Heart left ventricle (tissue), 16 donors: ENCODE measurements around the gene ZSCAN2. TPM values are rescaled to one million over a fixed set of nuclear protein-coding genes. Genes with fewer than 3 reads are reported as not detected.

Source experiments
- ATAC-seq, 4 donors: fragments of 200-7000 bp; cut with Tn5 transposase; one replicate each; pipeline ENCODE4 v1.9.1; 2020 to 2022; ENCODE audit warnings: moderate library complexity in 4 of 4, mild to moderate bottlenecking in 3 of 4, moderate number of reproducible peaks in 1 of 4
- DNase-seq, 5 donors: peaks; one replicate each; pipeline ENCODE4 v3.0.0-alpha.2; 2020
- H3K27ac ChIP-seq, 12 donors: fragments of 200-600 bp; sonication (generic) in 4 of 12; one replicate each; pipeline versions ENCODE4 v1.5.0 to v1.8.0; 2016 to 2022; ENCODE audit warnings: mild to moderate bottlenecking in 2 of 12
- H3K27me3 ChIP-seq, 9 donors: fragments of 200-600 bp; sonication (generic) in 2 of 9; one replicate each; pipeline versions ENCODE4 v1.5.1 to v1.8.0; 2016 to 2022; ENCODE audit warnings: mild to moderate bottlenecking in 3 of 9
- H3K36me3 ChIP-seq, 9 donors: fragments of 200-600 bp; sonication (generic) in 2 of 9; one replicate each; pipeline versions ENCODE4 v1.5.0 to v1.8.0; 2018 to 2022; ENCODE audit warnings: mild to moderate bottlenecking in 2 of 9
- H3K4me1 ChIP-seq, 12 donors: fragments of 200-600 bp; sonication (generic) in 4 of 12; one replicate each; pipeline versions ENCODE4 v1.5.0 to v1.8.0; 2016 to 2022; ENCODE audit warnings: mild to moderate bottlenecking in 3 of 12
- H3K4me3 ChIP-seq, 12 donors: fragments of 200-600 bp; sonication (generic) in 4 of 12; one replicate each; pipeline versions ENCODE4 v1.5.0 to v1.8.0; 2017 to 2022; ENCODE audit warnings: mild to moderate bottlenecking in 9 of 12, moderate library complexity in 4 of 12
- H3K9me3 ChIP-seq, 12 donors: fragments of 200-600 bp; sonication (generic) in 4 of 12; one replicate each; pipeline versions ENCODE4 v1.5.0 to v1.8.0; 2016 to 2022; ENCODE audit warnings: mild to moderate bottlenecking in 1 of 12
- POLR2A ChIP-seq, 2 donors: fragments of 450-650 bp; IDR thresholded peaks; one replicate each; pipeline ENCODE4 v1.6.1; 2017; ENCODE audit warnings: antibody characterized with exemption in 2 of 2, mild to moderate bottlenecking in 2 of 2, moderate library complexity in 2 of 2
- WGBS, 4 donors: extraction: QIAGEN DNeasy Blood & Tissue Kit in 2 of 4; methylation state at CpG; one replicate each; pipeline versions ENCODE4 v1.1.5 to v1.1.7; 2013 to 2018; 5-methylcytosine and 5-hydroxymethylcytosine counted together
- intact Hi-C, 10 donors: fragments of 100-400 bp; cut with DNase I; formaldehyde crosslinking; loops; one replicate each; pipeline versions ENCODE4 v1.11.1 to v1.14.2; 2022
- polyA plus RNA-seq, 2 donors: library from polyadenylated mRNA; stranded (reverse); fragments of 200-250 nt; gene quantifications; one replicate each; pipeline ENCODE4 v1.2.3, GENCODE V29; 2013
- total RNA-seq, 9 donors: library from RNA; depleted of rRNA in 2 of 9; stranded (reverse); fragments of >200 nt in 2 of 9; fragmentation: NEBNext Ultra II Directional in 3 of 9; extraction: Animal tissue kit (Norgen Biotek cat#: 25700) in 3 of 9; gene quantifications; one replicate each; pipeline versions ENCODE4 v1.1.0 to v1.2.4, GENCODE V29; 2016 to 2023
- TF ChIP-seq, protein P1 (sequence below), 12 donors: fragments of 200-600 bp; sonication (generic) in 4 of 12; IDR thresholded peaks; one replicate each; pipeline versions ENCODE4 v1.5.0 to v1.8.0; 2018 to 2022; ENCODE audit warnings: antibody characterized with exemption in 12 of 12, mild to moderate bottlenecking in 5 of 12
- donor health status: ischemic (EF 13 %, LVEDD 7.1; RV severe dilation, severe dysfunction).
- donor health status: healthy with polysubstance abuse.
- donor health status: DM: no; HTN: yes; CAD: no.
- donor health status: DM: no; HTN: no; CAD: no.
- donor health status: ischemic (EF 25% LVEDD 6.9; RV normal size, moderate dysfunction).
- donor health status: ischemic (EF 25% LVEDD 5.7; RV mildly dilated, moderate dysfunction).
- donor health status: healthy.
- donor health status: DM: yes; HTN: yes; CAD: no.
- donor health status: ischemic (EF 35%, LVEDD 5.7; RV mildly dilated, moderate dysfunction).
- donor health status: nonischemic (EF 11% LVEDD 7.7; RV severe dilation, severe dysfunction).
- donor health status: DM: yes; HTN: yes; CAD: no.
- donor health status: PGD.
- donor health status: ischemic (EF 29% LVEDD 5.4; RV normal size, mild dysfunction).
- donor health status: nonischemic (EF 23%, LVEDD 6.1; RV moderate dilation, normal function).

ZSCAN2 gene
- total and polyA plus RNA-seq, 11 donors, result 4.3 to 10.6 (median 5.6) TPM

DNA sequence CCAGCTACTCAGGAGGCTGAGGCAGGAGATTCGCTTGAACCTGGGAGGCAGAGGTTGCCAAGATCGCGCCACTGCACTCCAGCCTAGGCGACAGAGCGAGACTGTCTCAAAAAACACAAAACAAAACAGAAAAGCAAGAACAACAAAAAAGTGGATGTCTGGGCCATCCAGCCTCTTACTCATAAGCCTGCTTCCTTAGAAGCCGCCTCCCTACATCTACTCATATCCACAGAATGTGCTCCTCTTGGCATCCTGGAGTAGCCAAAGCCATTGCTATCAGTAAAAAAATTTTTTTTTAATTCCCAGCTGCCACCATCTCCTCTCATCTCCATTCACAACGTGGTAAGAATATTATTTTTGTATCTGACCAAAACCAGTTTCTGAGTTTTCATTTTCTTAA, 10.8 kb downstream of the ZSCAN2 start:
- Histone ChIP-seq H3K27ac (no peak overlapping the region), H3K4me1 (peaks cover 0 to 19% (median 7%) of the 10 kb centered on the region in 12 donors), H3K27me3 (no peaks in the 10 kb centered on the region), H3K4me3 (no peak overlapping the region), H3K36me3 (peaks cover 0 to 12% (median 3%) of the 10 kb centered on the region in 9 donors), H3K9me3 (no peaks in the 10 kb centered on the region)
- intact Hi-C loops, result no loop called here
- TF ChIP-seq POLR2A (IDR thresholded peaks at IDR 0.05), result no peak
- no peak for DNase-seq
- 94 to 96% (median 95%) methylated on average over 7 of the region's 7 CpGs for WGBS, 4 donors
- ATAC-seq, result no peak

DNA sequence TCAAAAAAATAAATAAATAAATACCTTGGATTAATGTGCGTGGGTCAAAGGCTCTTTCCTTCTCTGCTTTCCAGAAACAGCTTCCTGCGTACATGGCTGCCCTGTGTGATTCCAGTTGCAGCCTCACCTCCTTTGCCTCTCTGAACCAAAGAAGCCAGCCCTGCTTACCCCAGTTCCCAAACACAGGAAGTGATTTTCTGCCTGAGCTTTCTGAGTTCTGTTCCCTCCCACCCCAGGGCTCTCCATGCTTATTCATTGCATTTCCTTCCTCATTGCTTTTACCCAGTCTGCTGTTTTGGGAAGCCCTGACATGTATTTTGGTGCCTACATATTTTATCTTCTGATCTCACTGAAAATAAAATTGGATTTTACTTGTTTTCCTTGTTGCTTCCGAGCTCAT, 15.4 kb downstream of the ZSCAN2 start:
- 62 to 83% (median 68%) methylated on average over 3 of the region's 3 CpGs for WGBS, 4 donors
- ATAC-seq (peak in 3 of 4 donors; percentile 51 to 73 (median 65)), DNase-seq (no peak)
- Histone ChIP-seq H3K4me3 (no peak overlapping the region), H3K4me1 (peaks cover 0 to 25% (median 0%) of the 10 kb centered on the region in 12 donors), H3K27me3 (no peaks in the 10 kb centered on the region), H3K36me3 (peaks cover 0 to 9% (median 8%) of the 10 kb centered on the region in 9 donors), H3K9me3 (peaks cover 0 to 13% (median 7%) of the 10 kb centered on the region in 12 donors), H3K27ac (peak overlapping the region in 4 of 12 donors; percentile 4 to 68 (median 24))
- intact Hi-C loops, result no loop called here
- TF ChIP-seq, protein P1, sequence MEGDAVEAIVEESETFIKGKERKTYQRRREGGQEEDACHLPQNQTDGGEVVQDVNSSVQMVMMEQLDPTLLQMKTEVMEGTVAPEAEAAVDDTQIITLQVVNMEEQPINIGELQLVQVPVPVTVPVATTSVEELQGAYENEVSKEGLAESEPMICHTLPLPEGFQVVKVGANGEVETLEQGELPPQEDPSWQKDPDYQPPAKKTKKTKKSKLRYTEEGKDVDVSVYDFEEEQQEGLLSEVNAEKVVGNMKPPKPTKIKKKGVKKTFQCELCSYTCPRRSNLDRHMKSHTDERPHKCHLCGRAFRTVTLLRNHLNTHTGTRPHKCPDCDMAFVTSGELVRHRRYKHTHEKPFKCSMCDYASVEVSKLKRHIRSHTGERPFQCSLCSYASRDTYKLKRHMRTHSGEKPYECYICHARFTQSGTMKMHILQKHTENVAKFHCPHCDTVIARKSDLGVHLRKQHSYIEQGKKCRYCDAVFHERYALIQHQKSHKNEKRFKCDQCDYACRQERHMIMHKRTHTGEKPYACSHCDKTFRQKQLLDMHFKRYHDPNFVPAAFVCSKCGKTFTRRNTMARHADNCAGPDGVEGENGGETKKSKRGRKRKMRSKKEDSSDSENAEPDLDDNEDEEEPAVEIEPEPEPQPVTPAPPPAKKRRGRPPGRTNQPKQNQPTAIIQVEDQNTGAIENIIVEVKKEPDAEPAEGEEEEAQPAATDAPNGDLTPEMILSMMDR (IDR thresholded peaks at IDR 0.05), result no peak
- no peak for TF ChIP-seq POLR2A (IDR thresholded peaks at IDR 0.05)

DNA sequence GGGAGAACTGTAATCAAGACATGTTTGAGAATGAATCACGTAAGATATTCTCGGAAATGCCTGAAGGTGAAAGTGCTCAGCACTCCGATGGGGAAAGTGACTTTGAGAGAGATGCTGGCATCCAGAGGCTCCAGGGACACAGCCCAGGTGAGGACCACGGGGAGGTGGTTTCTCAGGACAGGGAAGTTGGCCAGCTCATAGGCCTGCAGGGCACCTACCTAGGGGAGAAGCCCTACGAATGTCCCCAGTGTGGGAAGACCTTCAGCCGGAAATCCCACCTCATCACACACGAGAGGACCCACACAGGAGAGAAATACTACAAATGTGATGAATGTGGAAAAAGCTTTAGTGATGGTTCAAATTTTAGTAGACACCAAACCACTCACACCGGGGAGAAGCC, 19.8 kb downstream of the ZSCAN2 start:
- H3K36me3 ChIP-seq, result peaks cover 7 to 32% (median 23%) of the 10 kb centered on the region in 9 donors
- no peak overlapping the region for H3K4me3 ChIP-seq
- no peaks in the 10 kb centered on the region for H3K27me3 ChIP-seq
- DNase-seq (no peak), ATAC-seq (no peak)
- no peak for TF ChIP-seq POLR2A (IDR thresholded peaks at IDR 0.05)
- TF ChIP-seq, protein P1 (IDR thresholded peaks at IDR 0.05), result no peak
- 96 to 99% (median 98%) methylated on average over 8 of the region's 8 CpGs for WGBS, 4 donors
- H3K27ac ChIP-seq, result no peak overlapping the region
- peaks cover 0 to 23% (median 16%) of the 10 kb centered on the region in 12 donors for H3K9me3 ChIP-seq
- H3K4me1 ChIP-seq, result peaks cover 0 to 15% (median 0%) of the 10 kb centered on the region in 12 donors
- intact Hi-C loops, result no loop called here

DNA sequence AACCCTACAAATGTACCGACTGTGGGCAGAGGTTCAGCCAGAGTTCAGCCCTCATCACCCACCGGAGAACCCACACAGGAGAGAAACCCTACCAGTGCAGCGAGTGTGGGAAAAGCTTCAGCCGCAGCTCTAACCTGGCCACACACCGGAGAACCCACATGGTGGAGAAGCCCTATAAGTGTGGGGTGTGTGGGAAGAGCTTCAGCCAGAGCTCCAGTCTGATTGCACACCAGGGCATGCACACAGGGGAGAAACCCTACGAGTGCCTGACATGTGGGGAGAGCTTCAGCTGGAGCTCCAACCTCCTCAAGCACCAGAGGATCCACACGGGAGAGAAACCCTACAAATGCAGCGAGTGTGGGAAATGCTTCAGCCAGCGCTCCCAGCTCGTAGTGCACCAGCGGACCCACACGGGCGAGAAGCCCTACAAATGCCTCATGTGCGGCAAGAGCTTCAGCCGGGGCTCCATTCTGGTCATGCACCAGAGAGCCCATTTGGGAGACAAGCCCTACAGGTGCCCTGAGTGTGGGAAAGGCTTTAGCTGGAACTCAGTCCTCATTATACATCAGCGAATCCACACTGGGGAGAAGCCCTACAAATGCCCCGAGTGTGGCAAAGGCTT, 20.7 kb downstream of the ZSCAN2 start:
- 98 to 99% (median 98%) methylated on average over 16 to 17 of the region's 17 CpGs for WGBS, 4 donors
- H3K27me3 ChIP-seq, result no peaks in the 10 kb centered on the region
- H3K27ac ChIP-seq, result no peak overlapping the region
- H3K9me3 ChIP-seq, result peaks cover 0 to 23% (median 16%) of the 10 kb centered on the region in 12 donors
- H3K36me3 ChIP-seq, result peaks cover 7 to 32% (median 23%) of the 10 kb centered on the region in 9 donors
- intact Hi-C loops, result no loop called here
- TF ChIP-seq, protein P1 (IDR thresholded peaks at IDR 0.05), result no peak
- TF ChIP-seq POLR2A (IDR thresholded peaks at IDR 0.05), result no peak
- peaks cover 0 to 11% (median 0%) of the 10 kb centered on the region in 12 donors for H3K4me1 ChIP-seq
- H3K4me3 ChIP-seq, result no peak overlapping the region
- DNase-seq (no peak), ATAC-seq (no peak)
